GM18519 (cell line): Measurements from ENCODE around the gene DNAAF8.
"Not testable (repeated sequence)": the region's sequence is repeated elsewhere in the genome, so short reads cannot be mapped to it uniquely, and the experiment has no call there.

ENCODE experiments used
- ATAC-seq: cut with Tn5 transposase; IDR thresholded peaks from one replicate; pipeline ENCODE4 v1.9.1; 2021; ENCODE audit warnings: mild to moderate bottlenecking, moderate library complexity; ENCODE audit not compliant: unreplicated experiment, low FRiP score

DNAAF8 gene

DNA sequence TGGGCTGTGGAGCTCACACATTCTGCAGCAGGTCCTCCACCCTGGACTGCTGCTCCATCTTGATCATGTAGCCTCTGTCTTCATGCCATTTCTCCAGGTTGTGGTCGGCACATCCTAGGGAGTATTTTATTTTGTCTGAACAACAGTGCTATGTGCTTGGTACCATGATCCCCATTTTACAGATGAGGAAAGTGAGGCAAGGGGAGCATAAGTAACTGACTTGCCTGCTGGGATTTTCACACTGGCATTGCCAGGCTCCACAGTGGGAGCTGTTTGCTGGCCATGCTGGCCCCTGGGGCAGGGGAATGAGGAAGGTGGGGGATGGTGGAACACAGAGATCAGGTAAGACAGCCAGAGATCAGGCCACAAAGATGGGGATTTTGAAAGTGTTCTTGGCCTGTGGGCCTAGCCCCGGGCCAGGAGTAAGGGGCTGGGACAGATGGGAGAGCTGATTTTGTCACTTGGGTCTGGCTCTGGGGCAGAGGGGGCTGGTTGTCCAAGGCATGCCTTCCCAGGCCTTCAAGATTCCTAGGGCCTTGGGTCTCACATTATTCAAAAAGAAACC lies 41.9 kb downstream of the DNAAF8 start:
- ATAC-seq: no peak

DNA sequence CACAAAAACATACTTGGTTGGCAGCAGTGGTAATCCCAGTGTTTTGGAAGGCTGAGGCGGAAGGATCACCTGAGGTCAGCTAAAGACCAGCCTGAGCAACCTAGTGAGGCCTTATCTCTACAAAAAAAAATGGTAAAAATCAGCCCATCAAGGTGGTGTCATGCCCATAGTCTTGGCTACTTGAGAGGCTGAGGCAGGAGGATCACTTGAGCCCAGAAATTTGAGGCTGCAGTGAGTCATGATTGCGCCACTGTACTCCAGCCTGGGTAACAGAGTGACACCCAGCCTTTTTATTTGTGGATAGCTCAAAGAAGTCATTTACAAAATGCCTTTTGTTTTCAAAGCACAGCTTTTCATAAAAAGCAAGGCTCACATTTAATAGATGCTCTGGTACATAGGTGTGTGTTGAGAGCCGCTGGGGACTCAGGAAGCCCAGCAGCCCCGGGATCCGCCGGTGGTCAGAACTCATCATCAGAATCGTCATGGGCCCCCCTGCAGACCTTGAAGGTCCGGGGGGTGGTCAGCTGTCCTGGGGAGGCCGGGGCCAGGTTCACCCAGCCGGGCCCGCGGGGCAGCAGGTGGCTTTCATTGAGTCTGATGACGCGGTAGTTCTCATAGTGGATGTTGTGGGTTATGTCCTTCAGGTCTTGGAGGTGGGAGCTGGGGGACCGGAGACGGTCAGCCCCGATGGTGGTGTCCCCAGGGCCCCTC lies 43.2 kb downstream of the DNAAF8 start:
- no peak for ATAC-seq

DNA sequence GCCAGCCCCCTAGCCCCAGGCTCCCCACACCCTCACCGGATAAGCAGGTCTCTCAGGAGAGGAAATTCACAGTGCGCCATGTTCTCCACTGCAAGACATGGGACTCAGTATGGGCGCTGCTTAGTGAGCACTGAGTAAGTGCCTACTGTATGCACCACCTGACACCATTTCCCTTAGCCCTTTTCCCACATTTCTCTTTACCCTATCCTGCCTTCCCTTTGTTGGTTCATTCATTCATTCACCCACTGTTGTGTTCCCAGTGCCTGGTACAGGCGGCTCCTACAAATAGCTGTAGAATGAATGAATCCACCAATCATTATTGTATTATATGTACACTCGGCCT lies 43.7 kb downstream of the DNAAF8 start:
- ATAC-seq: no peak

DNA sequence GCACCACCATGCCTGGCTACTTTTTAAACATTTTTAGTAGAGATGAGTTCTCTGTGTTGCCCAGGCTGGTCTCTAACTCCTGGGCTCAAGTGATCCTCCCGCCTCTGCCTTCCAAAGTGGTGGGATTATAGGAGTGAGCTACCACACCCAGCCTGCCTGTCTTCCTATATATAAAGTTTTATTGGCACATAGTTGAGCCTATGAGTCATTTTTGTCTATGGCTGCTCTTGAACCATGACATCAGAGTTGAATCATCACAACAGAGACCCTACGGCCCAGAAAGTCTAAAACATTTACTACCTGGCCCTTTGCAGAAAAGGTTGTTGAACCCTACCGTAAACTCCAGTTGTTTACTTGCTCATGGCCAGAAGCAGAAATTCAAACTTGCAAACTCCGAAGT lies 45.9 kb downstream of the DNAAF8 start:
- no peak for ATAC-seq

DNA sequence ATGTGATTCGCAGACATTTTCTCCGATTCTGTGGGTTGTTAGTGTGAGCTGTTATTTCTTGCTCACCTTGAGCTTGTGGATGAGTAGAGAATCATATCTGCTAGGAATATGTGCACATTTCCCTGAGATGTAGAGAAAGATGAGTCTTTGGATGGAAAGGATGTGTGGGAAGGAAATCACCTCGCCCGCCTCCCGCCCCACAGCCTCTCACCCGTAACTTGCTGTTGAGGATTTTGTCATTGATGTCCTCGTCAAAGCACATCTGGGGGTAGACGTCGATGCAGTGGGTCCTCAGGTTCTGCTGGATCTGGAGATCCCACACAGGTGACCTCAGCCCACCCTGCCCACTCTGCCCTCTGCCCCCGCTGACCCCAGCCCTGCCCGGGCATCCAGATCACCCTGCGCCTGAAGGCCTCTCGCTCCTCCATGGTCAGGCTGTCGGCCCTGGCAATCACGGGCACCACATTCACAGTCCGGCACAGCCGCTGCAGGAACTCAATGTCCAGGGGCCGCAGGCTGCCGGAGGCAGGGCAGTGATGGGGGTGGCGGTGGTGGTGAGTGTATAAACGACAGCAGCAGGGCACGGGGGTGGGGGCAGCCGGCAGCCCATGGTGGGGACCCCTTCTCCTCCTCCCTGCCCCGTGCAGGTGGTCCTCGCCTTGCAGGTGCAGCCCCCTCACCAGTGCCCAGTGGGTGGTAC lies 49.1 kb downstream of the DNAAF8 start:
- ATAC-seq: no peak

DNA sequence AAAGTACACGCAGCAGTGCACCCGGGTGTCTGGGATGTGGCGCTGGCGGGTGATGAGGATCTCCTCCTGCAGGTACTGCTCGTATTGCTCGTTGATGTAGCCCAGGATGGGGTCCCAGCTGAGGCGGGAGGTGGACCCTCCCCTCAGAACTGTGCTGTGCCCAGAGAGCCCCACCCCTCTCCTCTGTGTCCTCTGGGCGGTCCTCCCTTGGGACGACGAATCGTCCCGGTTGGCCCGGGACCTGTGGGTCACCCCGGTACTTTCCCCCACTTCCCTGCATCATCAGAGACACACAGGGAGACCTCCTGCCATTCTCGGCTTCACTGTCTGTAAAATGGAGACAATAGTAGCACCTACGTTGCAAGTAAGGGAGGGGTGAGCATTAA lies 49.6 kb downstream of the DNAAF8 start:
- no peak for ATAC-seq

DNA sequence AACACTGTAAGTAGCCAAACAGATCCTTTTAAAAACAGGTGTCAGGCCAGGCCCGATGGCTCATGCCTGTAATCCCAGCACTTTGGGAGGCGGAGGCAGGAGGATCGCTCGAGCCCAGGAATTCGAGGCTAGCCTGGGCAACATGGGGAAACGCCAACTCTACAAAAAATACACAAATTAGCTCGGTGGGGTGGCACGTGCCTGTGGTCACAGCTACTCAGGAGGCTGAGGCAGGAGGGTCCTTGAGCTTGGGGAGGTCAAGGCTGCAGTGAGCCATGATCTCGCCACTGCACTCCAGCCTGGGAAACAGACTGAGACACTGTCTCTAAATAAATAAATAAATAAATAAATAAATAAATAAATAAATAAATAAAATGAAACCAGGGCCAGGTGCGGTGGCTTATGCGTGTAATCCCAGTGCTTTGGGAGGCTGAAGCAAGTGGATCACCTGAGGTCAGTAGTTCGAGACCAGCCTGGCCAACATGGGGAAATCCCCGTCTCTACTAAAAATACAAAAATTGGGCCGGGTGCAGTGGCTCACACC lies 50.2 kb downstream of the DNAAF8 start:
- not testable (repeated sequence) for ATAC-seq

DNA sequence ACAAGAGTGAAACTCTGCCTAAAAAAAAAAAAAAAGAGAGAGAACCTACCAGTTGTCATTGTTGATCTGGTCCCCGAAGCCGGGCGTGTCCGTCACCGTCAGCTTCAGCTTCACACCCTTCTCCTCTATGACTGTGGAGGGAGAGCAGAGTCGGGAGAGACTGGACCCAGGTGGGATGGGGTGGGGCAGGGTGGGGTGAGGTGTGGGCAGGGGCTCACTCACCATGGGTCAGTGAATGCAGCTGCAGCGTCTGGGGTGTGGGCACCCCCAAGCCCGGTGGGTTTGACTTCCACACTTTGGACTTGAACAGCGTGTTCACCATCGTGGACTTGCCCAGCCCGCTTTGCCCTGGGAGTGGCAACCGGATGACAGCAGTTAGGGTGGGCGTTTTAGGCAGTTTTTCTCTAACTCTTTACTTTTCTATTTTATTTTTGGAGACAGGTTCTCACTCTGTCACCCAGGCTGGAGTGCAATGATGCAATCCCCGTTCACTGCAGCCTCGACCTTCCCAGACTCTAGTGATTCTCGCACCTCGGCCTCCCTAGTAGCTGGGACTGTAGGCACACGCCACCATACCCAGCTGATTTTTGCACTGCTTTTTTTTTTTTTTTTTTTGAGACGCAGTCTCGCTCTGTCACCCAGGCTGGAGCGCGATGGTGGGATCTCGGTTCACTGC lies 51.6 kb downstream of the DNAAF8 start:
- no peak for ATAC-seq

DNA sequence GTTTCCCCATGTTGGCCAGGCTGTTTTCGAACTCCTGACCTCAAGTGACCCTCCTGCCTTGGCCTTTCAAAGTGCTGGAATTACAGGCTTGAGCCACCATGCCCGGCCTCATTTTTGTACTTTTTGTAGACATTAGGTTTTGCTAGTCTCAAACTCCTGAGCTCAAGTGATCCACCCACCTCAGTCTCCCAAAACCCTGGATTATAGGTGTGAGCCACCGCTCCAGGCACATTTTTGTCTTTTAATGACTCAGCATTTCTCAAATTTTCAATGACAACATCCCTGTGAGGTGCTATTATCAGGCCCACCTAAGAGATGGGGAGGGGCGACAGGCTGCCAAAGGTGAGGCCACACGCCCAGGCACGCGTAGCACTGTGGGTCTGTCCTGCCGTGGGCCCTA lies 52.7 kb downstream of the DNAAF8 start:
- ATAC-seq: no peak

DNA sequence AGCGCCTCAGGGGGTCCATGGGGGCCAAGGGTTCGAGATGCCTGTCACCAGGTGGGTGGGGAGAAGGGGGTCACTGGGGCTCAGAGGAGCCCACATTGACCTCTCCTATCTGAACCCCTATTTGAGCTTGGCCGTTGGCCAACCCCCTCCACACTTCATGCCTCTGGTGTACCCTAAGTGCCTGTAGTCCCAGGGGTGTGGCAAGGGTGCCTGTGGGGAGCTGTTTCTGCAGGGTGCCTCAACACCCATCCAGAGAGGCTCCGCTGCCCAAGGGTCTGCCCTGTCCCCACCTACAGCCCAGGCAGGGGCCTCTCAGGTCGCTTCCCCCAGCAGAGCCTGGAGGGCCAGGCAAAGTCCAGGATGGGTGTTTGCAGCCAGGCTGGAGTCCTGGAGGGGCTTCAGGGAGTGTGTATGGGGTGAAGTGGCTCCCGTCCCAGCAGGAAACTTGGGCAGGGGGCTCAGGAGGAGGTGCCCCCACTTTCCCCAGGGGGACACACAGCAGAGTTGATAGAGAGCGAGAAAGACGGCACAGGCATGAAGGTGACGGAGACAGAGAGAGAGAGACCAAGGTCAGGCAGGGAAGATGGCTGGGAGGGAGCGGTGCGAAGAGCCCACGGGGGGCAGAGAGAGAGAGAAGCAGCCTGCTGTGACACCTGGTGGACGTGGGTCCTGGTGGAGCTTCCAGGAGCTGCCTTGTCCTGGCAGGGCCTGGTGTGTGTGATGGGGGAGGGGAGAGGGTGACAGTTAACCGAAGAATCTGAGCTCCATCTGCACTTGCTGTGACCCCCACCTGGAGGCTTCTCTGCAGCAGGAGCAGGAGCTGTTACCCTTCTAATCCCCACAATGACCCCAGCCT lies 53.5 kb downstream of the DNAAF8 start, which contains the start of gene SEPTIN12:
Gene SEPTIN12 (minus strand): TSS at position 719 of the 856 bp plus-strand sequence. CDS start 700 bp downstream, at position 19.
- ATAC-seq: no peak

DNA sequence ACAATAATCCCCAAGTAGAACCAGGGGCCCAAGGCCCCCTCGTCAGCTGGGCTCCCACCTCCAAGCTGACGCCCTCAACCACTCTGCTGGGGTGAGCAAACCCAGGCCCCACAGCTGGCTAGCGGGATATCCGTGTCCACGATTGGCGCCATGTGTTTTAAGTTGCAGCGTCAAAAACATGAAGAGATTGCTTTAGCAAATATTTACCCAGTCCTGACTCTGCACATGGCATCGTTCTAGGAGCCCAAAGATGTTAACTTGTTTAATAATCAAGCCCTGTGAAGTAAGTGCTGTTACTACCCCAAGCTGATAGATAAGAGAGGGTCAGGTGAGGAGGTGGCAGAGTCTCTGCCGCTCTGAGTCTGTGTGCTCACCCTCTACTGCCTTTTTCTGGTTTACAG lies 54.2 kb downstream of the DNAAF8 start:
- no peak for ATAC-seq

DNA sequence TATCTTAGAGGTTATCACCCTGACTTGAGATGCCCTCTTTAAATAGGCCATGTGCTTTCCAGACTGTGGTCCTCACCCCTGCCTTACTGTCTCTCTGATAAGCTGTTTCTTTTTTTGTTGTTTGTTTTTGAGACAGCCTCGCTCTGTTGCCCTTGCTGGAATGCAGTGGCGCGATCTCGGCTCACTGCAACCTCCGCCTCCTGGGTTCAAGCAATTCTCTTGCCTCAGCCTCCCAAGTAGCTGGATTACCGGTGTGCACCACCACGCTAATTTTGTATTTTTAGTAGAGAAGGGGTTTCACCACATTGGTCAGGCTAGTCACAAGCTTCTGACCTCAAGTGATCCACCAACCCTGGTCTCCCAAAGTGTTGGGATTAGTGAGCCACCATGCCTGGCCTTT lies 54.6 kb downstream of the DNAAF8 start:
- ATAC-seq: no peak

DNA sequence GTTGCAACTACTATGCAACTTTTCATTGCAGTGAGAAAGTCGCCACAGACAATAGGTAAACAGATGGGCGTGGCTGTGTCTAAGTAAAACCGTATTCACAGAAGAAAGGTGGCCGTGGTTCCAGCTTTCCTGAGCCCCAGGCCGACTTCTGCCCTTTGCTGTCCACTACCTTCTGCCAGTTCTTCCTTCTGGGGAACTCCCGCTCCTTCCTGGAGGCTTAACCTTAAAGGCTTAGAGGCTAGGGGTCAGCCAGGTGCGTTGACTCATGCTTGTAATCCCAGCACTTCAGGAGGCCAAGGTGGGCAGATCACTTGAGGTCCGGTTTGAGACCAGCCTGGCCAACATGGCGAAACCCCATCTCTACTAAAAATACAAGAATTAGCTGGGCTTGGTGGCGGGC lies 55.9 kb downstream of the DNAAF8 start:
- ATAC-seq: no peak

DNA sequence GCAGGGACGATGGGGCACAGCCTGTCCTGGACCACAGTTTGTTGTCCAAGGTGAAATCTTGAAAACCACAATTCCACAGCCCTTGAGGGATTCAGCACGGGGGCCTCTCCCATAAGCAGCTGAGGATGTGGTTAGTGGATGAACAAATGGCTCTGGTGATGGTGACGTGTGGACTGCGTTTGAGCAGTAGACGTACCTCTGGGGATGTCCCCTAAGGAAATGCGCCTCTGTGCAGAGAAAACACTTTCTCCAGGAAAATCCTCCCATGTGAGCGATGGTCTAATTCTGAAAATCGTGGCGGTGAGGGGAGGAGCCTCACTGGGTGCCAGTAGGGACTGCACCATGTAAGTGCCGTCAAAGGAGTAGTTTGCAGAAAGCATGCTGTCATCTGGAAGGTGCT lies 56.5 kb downstream of the DNAAF8 start:
- ATAC-seq: no peak

DNA sequence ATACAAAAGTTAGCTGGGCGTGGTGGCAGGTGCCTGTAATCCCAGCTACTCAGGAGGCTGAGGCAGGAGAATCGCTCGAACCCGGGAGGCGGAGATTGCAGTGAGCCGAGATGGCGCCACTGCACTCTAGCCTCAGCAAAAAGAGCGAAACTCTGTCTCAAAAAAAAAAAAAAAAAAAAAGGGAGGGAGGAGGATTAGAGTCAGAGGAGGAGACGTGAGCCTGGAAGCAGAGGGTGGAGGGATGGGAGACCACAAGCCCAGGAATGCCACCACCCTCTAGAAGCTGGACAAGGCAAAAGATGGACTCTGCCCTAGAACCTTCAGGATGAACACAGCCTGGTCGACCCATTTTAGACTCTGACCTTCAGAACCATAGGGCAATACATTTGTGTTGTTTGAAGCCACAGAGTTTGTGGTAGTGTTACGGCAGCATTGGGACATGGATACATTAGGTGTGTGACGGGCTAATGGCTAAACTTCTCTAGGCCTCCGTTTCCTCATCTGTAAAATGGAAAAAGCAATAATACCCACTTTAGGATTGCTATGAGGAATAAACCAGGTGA lies 58.7 kb downstream of the DNAAF8 start:
- no peak for ATAC-seq

DNA sequence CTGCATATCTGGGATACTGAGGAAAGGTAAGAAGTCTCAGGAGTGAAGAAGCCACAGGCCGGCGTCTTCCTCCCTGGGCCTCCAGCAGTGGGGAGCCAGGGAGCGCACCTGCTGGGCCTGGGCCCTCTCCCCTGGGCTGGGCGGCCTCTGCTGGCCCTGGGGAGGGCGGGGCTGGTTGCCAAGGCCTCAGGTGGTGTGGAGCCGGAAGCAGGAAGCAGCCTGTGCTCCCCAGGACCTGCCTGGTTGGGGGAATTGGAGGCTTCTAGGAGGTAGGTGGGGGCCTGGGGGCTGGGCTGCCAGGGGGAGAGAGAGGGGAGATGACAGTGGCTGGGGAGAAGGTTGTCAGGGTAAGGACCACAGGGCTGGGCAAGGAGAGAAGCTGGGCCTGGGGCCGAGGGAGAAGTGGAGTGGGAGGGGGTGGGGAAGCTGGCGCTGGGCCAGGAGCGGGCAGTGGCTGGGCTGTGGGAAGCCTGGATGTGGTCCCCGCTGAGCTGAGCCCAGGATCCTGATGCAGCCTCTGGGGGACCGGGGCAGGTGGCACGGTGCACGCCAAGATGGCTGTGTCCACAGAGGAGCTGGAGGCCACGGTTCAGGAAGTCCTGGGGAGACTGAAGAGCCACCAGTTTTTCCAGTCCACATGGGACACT lies 61.0 kb downstream of the DNAAF8 start, which contains the start of gene SMIM22:
Gene SMIM22 (plus strand): TSS at position 189 of the 647 bp plus-strand sequence. CDS start 366 bp downstream, at position 555.
- ATAC-seq: no peak

DNA sequence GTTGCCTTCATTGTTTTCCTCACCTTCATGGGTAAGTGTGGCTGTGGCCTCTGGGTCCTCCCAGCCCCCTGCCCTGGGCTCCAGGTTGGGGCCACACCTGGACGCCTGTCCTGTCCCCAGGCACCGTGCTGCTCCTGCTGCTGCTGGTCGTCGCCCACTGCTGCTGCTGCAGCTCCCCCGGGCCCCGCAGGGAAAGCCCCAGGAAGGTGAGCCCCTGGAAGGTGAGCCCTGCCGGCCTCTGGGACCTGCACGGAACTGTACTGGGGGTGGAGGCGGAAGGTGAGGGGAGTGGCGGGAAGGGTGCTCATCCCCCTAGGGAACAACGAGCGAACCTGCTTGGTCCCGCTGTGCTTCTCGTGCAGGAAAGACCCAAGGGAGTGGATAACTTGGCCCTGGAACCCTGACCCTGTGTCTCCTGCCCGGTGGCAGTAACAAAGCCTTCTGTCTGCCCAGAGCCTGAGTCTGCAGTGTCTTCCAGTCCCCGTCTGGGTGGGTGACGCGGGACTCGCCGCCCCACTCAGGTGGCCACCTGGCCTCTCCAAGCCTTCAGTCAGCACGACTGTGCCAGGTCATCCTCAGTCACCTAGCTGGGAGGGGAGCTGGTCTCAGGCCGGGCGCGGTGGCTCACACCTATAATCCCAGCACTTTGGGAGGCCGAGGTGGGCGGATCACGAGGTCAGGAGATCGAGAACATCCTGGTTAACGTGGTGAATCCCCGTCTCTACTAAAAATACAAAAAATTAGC lies 61.7 kb downstream of the DNAAF8 start:
- ATAC-seq: no peak

DNA sequence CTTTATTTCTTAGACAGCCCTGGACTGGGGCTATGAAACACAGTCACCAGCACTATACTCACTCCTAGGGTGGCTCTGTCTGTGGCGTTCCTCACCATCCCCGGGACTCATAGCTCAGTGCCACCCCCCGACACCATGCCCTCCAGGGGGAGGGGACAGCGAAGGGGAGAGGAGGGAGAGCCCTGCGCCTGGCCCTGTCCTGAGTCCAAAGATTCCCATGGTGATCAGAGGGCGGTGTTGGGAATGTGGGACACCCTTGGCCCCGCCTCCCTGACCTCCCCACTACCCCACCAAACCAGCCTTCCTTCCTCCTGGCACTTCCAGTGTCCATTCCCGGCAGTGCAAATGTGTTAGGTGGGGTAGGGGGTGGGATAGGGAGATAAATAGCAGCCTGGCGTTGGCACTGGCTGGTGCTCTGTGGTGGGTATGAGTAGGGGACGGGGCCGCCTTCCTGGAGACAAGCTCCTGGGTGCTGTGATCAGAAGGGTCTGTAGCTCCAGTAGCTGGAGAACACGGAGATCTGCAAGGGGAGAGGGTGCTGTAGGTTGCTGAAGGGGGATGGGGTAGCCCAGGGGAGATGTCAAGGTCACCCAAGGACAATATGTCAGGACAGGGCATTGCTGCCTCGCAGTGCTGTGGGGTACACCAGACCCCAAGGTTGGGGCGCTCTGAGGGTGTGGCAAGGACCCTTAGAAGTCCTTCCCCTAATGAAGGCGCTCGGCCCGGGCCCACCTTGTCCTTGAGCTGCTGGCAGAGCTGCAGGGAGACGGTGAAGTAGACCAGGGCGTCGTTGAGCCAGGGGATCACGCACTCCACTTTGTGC lies 62.9 kb downstream of the DNAAF8 start:
- ATAC-seq: no peak
